ENCODE data around the gene CAV2. TPM values are rescaled to one million over a fixed set of nuclear protein-coding genes. Genes with fewer than 3 reads are reported as not detected.
A peak's percentile ranks its signal among the peaks of the same experiment; 100 is the strongest.

The CAV2 gene
- total and polyA plus RNA-seq, 2 donors (not counting 1 experiment from before 2014, with no cell fraction given) = 119 to 288 TPM

DNA sequence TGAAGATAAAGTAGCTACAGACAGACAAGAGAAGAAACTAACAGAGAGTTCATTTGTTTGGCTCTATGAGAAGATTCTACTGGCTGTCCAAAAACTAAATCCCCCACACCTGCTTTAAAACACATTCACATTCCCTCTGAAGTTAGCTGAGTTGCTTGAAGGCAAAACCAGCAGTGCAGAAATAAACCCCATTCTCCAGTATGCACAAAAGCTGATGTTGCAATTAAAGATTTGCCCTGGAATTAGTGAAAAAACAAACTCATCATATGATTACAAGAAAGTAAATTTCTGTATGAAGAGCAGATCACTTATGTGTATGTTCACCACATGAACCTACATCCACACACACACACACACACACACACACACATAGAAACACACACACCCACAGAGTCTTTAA lies 16.0 kb downstream of the CAV2 start:
- TF ChIP-seq, protein P1, sequence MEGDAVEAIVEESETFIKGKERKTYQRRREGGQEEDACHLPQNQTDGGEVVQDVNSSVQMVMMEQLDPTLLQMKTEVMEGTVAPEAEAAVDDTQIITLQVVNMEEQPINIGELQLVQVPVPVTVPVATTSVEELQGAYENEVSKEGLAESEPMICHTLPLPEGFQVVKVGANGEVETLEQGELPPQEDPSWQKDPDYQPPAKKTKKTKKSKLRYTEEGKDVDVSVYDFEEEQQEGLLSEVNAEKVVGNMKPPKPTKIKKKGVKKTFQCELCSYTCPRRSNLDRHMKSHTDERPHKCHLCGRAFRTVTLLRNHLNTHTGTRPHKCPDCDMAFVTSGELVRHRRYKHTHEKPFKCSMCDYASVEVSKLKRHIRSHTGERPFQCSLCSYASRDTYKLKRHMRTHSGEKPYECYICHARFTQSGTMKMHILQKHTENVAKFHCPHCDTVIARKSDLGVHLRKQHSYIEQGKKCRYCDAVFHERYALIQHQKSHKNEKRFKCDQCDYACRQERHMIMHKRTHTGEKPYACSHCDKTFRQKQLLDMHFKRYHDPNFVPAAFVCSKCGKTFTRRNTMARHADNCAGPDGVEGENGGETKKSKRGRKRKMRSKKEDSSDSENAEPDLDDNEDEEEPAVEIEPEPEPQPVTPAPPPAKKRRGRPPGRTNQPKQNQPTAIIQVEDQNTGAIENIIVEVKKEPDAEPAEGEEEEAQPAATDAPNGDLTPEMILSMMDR (conservative IDR thresholded peaks at IDR 0.05 in 1 of 2, IDR thresholded peaks at IDR 0.05 in 1 of 2; ENCODE audit: low read depth in 1 of 2, low read length in 2 of 2) = no peak
- TF ChIP-seq EZH2 (IDR thresholded peaks at IDR 0.05; ENCODE audit: low read length, missing control alignments) = no peak
- Histone ChIP-seq H3K4me1 (ENCODE audit: control insufficient read depth, extremely low read depth, insufficient read depth, low read length) (peaks cover 4% of the 10 kb centered on the region), H3K79me2 (ENCODE audit: control insufficient read depth, insufficient read depth, low read length) (no peaks in the 10 kb centered on the region), H3K27ac (ENCODE audit: insufficient read depth, low read length) (no peak overlapping the region), H3K9ac (ENCODE audit: insufficient read depth, low read length) (no peak overlapping the region), H2AFZ (ENCODE audit: low read length) (no peak overlapping the region), H3K36me3 (ENCODE audit: control insufficient read depth, insufficient read depth, low read length) (no peaks in the 10 kb centered on the region), H4K20me1 (ENCODE audit: control insufficient read depth, extremely low read depth, insufficient read depth, low read length) (no peaks in the 10 kb centered on the region), H3K9me3 (ENCODE audit: control insufficient read depth, insufficient read depth, low read depth, low read length) (no peaks in the 10 kb centered on the region), H3K4me2 (ENCODE audit: extremely low read depth, insufficient read depth, low read length) (no peak overlapping the region), H3K27me3 (ENCODE audit: control insufficient read depth, insufficient read depth, low read length) (no peaks in the 10 kb centered on the region), H3K4me3 (replicated peaks in 1 of 4; ENCODE audit: control extremely low read depth in 1 of 4, insufficient read depth in 1 of 4, low read depth in 3 of 4, low read length in 4 of 4) (no peak overlapping the region)
- DNase-seq (ENCODE audit: low read depth in 2 of 2) = no peak

DNA sequence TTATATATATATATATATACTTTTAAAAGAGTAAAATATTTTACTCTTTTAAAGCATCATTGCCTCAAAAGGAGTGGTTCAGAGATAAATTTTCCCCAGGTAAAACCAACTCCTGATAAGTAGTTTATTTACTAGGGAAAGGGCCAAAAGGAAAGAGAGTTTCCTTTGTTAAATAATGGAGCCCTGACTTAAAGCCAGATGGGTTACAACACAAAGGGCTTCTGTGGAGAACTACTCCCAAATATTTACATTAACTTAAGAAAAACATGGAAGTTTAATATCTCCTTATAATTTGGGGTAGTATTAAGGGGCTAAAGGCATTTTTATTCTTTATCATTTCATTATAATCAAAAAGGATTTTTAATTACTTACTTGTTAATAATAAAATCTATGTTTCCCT lies 16.8 kb downstream of the CAV2 start:
- TF ChIP-seq, protein P1 (conservative IDR thresholded peaks at IDR 0.05 in 1 of 2, IDR thresholded peaks at IDR 0.05 in 1 of 2; ENCODE audit: low read depth in 1 of 2, low read length in 2 of 2) = no peak
- TF ChIP-seq EZH2 (IDR thresholded peaks at IDR 0.05; ENCODE audit: low read length, missing control alignments) = no peak
- H3K36me3 ChIP-seq (ENCODE audit: control insufficient read depth, insufficient read depth, low read length) = no peaks in the 10 kb centered on the region
- no peak overlapping the region for H3K4me3 ChIP-seq (replicated peaks in 1 of 4; ENCODE audit: control extremely low read depth in 1 of 4, insufficient read depth in 1 of 4, low read depth in 3 of 4, low read length in 4 of 4)
- H3K4me2 ChIP-seq (ENCODE audit: extremely low read depth, insufficient read depth, low read length) = no peak overlapping the region
- no peaks in the 10 kb centered on the region for H3K27me3 ChIP-seq (ENCODE audit: control insufficient read depth, insufficient read depth, low read length)
- H3K9ac ChIP-seq (ENCODE audit: insufficient read depth, low read length) = no peak overlapping the region
- no peak overlapping the region for H2AFZ ChIP-seq (ENCODE audit: low read length)
- no peak overlapping the region for H3K27ac ChIP-seq (ENCODE audit: insufficient read depth, low read length)
- no peaks in the 10 kb centered on the region for H3K79me2 ChIP-seq (ENCODE audit: control insufficient read depth, insufficient read depth, low read length)
- peak in 1 of 2 donors; percentile 41 for DNase-seq (ENCODE audit: low read depth in 2 of 2)
- no peaks in the 10 kb centered on the region for H3K9me3 ChIP-seq (ENCODE audit: control insufficient read depth, insufficient read depth, low read depth, low read length)
- no peaks in the 10 kb centered on the region for H4K20me1 ChIP-seq (ENCODE audit: control insufficient read depth, extremely low read depth, insufficient read depth, low read length)
- peaks cover 4% of the 10 kb centered on the region for H3K4me1 ChIP-seq (ENCODE audit: control insufficient read depth, extremely low read depth, insufficient read depth, low read length)

- no peak for TF ChIP-seq EZH2 (IDR thresholded peaks at IDR 0.05; ENCODE audit: low read length, missing control alignments)
- TF ChIP-seq, protein P1 (conservative IDR thresholded peaks at IDR 0.05 in 1 of 2, IDR thresholded peaks at IDR 0.05 in 1 of 2; ENCODE audit: low read depth in 1 of 2, low read length in 2 of 2) = no peak
- Histone ChIP-seq H3K4me2 (ENCODE audit: extremely low read depth, insufficient read depth, low read length) (no peak overlapping the region), H3K9ac (ENCODE audit: insufficient read depth, low read length) (no peak overlapping the region), H3K27ac (ENCODE audit: insufficient read depth, low read length) (no peak overlapping the region), H3K27me3 (ENCODE audit: control insufficient read depth, insufficient read depth, low read length) (no peaks in the 10 kb centered on the region), H3K9me3 (ENCODE audit: control insufficient read depth, insufficient read depth, low read depth, low read length) (no peaks in the 10 kb centered on the region), H3K4me1 (ENCODE audit: control insufficient read depth, extremely low read depth, insufficient read depth, low read length) (no peaks in the 10 kb centered on the region), H4K20me1 (ENCODE audit: control insufficient read depth, extremely low read depth, insufficient read depth, low read length) (no peaks in the 10 kb centered on the region), H3K4me3 (replicated peaks in 1 of 4; ENCODE audit: control extremely low read depth in 1 of 4, insufficient read depth in 1 of 4, low read depth in 3 of 4, low read length in 4 of 4) (no peak overlapping the region), H2AFZ (ENCODE audit: low read length) (no peak overlapping the region), H3K36me3 (ENCODE audit: control insufficient read depth, insufficient read depth, low read length) (no peaks in the 10 kb centered on the region), H3K79me2 (ENCODE audit: control insufficient read depth, insufficient read depth, low read length) (no peaks in the 10 kb centered on the region)
- DNase-seq (ENCODE audit: low read depth in 2 of 2) = no peak
Observed at GRCh38 chr7:116517626-116518025, 18.1 kb downstream of the CAV2 start.
